H1 (cell line): ENCODE measurements around the gene SECISBP2. TPM values are rescaled to one million over a fixed set of nuclear protein-coding genes. Genes with fewer than 3 reads are reported as not detected.

Experiments used
- CTCF ChIA-PET: fragments of 300-600 bp; sonication (Branson Sonifier 250); formaldehyde crosslinking; loops from one replicate; lab custom pipeline; 2021; ENCODE audit not compliant: partially characterized antibody; lab: Charles Lee
- POLR2A ChIA-PET: fragments of 300-600 bp; sonication (Branson Sonifier 250); formaldehyde crosslinking; loops from one replicate; lab custom pipeline; 2021; ENCODE audit warnings: inconsistent platforms; ENCODE audit not compliant: partially characterized antibody; lab: Charles Lee
- DNase-seq, 2 experiments: peaks; one replicate each; pipeline versions ENCODE4 v3.0.0 to v3.0.0-alpha.2; 2010 to 2022; ENCODE audit warnings: low spot score in 2 of 2, low read depth in 1 of 2, mixed read lengths in 1 of 2
- FAIRE-seq: peaks from 2 replicates; lab custom pipeline; 2011; peaks lifted over from hg19 to GRCh38; lab: Jason Lieb, UNC
- H2AFZ ChIP-seq: 2 replicates; pipeline ENCODE4 v1.8.1; 2012; ENCODE audit warnings: low read length, inconsistent platforms
- H2AK5ac ChIP-seq: 2 replicates; pipeline ENCODE4 v1.6.1; 2013; ENCODE audit warnings: low read depth, low read length
- H2BK120ac ChIP-seq: replicated peaks from 2 replicates; pipeline ENCODE3; 2013; ENCODE audit warnings: low read depth, low read length, inconsistent platforms
- H2BK12ac ChIP-seq: 2 replicates; pipeline ENCODE4 v1.6.1; 2013; ENCODE audit warnings: low read depth, low read length
- H2BK15ac ChIP-seq: 2 replicates; pipeline ENCODE4 v1.6.1; 2013; ENCODE audit warnings: low read length
- H2BK20ac ChIP-seq: 2 replicates; pipeline ENCODE4 v1.6.1; 2013; ENCODE audit warnings: low read length
- H2BK5ac ChIP-seq: 2 replicates; pipeline ENCODE4 v1.6.1; 2013; ENCODE audit warnings: low read depth, low read length
- H3K14ac ChIP-seq: 2 replicates; pipeline ENCODE4 v1.6.1; 2013; ENCODE audit warnings: inconsistent platforms; ENCODE audit not compliant: insufficient read length
- H3K18ac ChIP-seq: 2 replicates; pipeline ENCODE4 v1.6.1; 2013; ENCODE audit warnings: low read length; ENCODE audit errors: extremely low read depth
- H3K23ac ChIP-seq: 2 replicates; pipeline ENCODE4 v1.6.1; 2013; ENCODE audit warnings: inconsistent platforms; ENCODE audit not compliant: insufficient read length
- H3K23me2 ChIP-seq: 2 replicates; pipeline ENCODE4 v1.6.1; 2013; ENCODE audit warnings: low read depth, low read length
- H3K27ac ChIP-seq: 2 replicates; pipeline ENCODE4 v1.6.1; 2011; ENCODE audit warnings: low read depth, low read length, inconsistent platforms
- H3K27me3 ChIP-seq, 4 experiments: replicated peaks in 1 of 4; 1 replicate in 1 of 4; 2 replicates in 3 of 4; pipeline versions ENCODE4 v1.6.1 to v1.8.1; 2011 to 2013; ENCODE audit warnings: low read length in 3 of 4, mild to moderate bottlenecking in 3 of 4, inconsistent platforms in 2 of 4, mixed read lengths in 2 of 4, moderate library complexity in 1 of 4; ENCODE audit not compliant: control insufficient read depth in 3 of 4, insufficient read depth in 3 of 4; ENCODE audit errors: extremely low read depth in 1 of 4
- H3K36me3 ChIP-seq, 4 experiments: 2 replicates each; pipeline versions ENCODE4 v1.6.1 to v1.8.1; 2011 to 2013; ENCODE audit warnings: mild to moderate bottlenecking in 4 of 4, low read length in 3 of 4, moderate library complexity in 2 of 4, control low read depth in 1 of 4, inconsistent platforms in 1 of 4; ENCODE audit not compliant: insufficient read depth in 4 of 4, control insufficient read depth in 2 of 4
- H3K4ac ChIP-seq: replicated peaks from 2 replicates; pipeline ENCODE3; 2013; ENCODE audit warnings: low read length, low read depth, mixed read lengths, inconsistent platforms; ENCODE audit not compliant: insufficient read length
- H3K4me1 ChIP-seq, 4 experiments: replicated peaks in 1 of 4; 1 replicate in 1 of 4; 2 replicates in 3 of 4; pipeline versions ENCODE4 v1.6.1 to v1.8.1; 2011 to 2013; ENCODE audit warnings: low read length in 3 of 4, inconsistent platforms in 2 of 4, mixed read lengths in 1 of 4; ENCODE audit not compliant: insufficient read depth in 4 of 4, control insufficient read depth in 3 of 4
- H3K4me2 ChIP-seq, 2 experiments: 2 replicates each; pipeline versions ENCODE4 v1.6.1 to v1.8.1; 2011 to 2013; ENCODE audit warnings: low read depth in 2 of 2, low read length in 2 of 2, control low read depth in 1 of 2, inconsistent platforms in 1 of 2, mild to moderate bottlenecking in 1 of 2; ENCODE audit not compliant: insufficient read depth in 1 of 2
- H3K4me3 ChIP-seq, 4 experiments: fragments of 200-600, 300-600 bp in 1 of 4; sonication (generic), shearing (Covaris generic), sonication (Bioruptor Twin) in 1 of 4; 2 replicates each; pipeline versions ENCODE4 v1.5.1 to v1.8.1; 2011 to 2016; ENCODE audit warnings: low read length in 4 of 4, low read depth in 3 of 4, control low read depth in 2 of 4, inconsistent platforms in 2 of 4, mild to moderate bottlenecking in 2 of 4, mixed read lengths in 1 of 4, moderate library complexity in 1 of 4; ENCODE audit not compliant: insufficient read depth in 2 of 4; ENCODE audit errors: extremely low read depth in 1 of 4
- H3K56ac ChIP-seq: replicated peaks from 2 replicates; pipeline ENCODE3; 2013; ENCODE audit warnings: low read depth, mild to moderate bottlenecking, mixed read lengths, low read length, inconsistent platforms; ENCODE audit not compliant: insufficient read length
- H3K79me1 ChIP-seq: 2 replicates; pipeline ENCODE4 v1.6.1; 2013; ENCODE audit warnings: low read depth, low read length, control low read depth
- H3K79me2 ChIP-seq, 2 experiments: 2 replicates each; pipeline versions ENCODE4 v1.6.1 to v1.8.1; 2012 to 2013; ENCODE audit warnings: low read length in 2 of 2, mild to moderate bottlenecking in 2 of 2, inconsistent platforms in 1 of 2; ENCODE audit not compliant: insufficient read depth in 2 of 2, control insufficient read depth in 1 of 2
- H3K9ac ChIP-seq, 4 experiments: replicated peaks in 1 of 4; 1 replicate in 1 of 4; 2 replicates in 3 of 4; pipeline versions ENCODE4 v1.6.1 to v1.8.1; 2011 to 2013; ENCODE audit warnings: low read depth in 3 of 4, low read length in 3 of 4, control low read depth in 2 of 4, mild to moderate bottlenecking in 2 of 4, moderate library complexity in 2 of 4, inconsistent platforms in 1 of 4; ENCODE audit errors: extremely low read depth in 1 of 4
- H3K9me3 ChIP-seq, 2 experiments: 2 replicates each; pipeline versions ENCODE4 v1.6.1 to v1.8.1; 2012 to 2013; ENCODE audit warnings: mild to moderate bottlenecking in 2 of 2, moderate library complexity in 2 of 2, control low read depth in 1 of 2, inconsistent platforms in 1 of 2, low read depth in 1 of 2, low read length in 1 of 2, mixed read lengths in 1 of 2; ENCODE audit not compliant: insufficient read depth in 2 of 2
- H4K20me1 ChIP-seq, 2 experiments: replicated peaks in 1 of 2; 2 replicates each; pipeline versions ENCODE3 to v1.8.1; 2011 to 2013; ENCODE audit warnings: inconsistent platforms in 2 of 2, low read length in 2 of 2, mild to moderate bottlenecking in 1 of 2; ENCODE audit not compliant: insufficient read depth in 2 of 2, control insufficient read depth in 1 of 2
- H4K5ac ChIP-seq: 2 replicates; pipeline ENCODE4 v1.6.1; 2013; ENCODE audit warnings: low read length, low read depth, mixed read lengths, inconsistent platforms; ENCODE audit not compliant: insufficient read length
- H4K8ac ChIP-seq: 2 replicates; pipeline ENCODE4 v1.8.0; 2013; ENCODE audit warnings: mild to moderate bottlenecking, moderate library complexity, low read length, inconsistent platforms; ENCODE audit not compliant: insufficient read depth; ENCODE audit errors: extremely low read depth
- H4K91ac ChIP-seq: replicated peaks from 2 replicates; pipeline ENCODE3; 2013; ENCODE audit warnings: low read length, mixed read lengths, inconsistent platforms; ENCODE audit not compliant: insufficient read length
- BCL11A ChIP-seq, 2 experiments: IDR thresholded peaks; one replicate each; pipeline ENCODE4 v1.6.1; 2011; ENCODE audit warnings: low read depth in 2 of 2, low read length in 2 of 2, mild to moderate bottlenecking in 2 of 2
- E2F6 ChIP-seq: IDR thresholded peaks from 2 replicates; pipeline ENCODE4 v1.6.1; 2012; ENCODE audit warnings: inconsistent platforms
- EGR1 ChIP-seq: IDR thresholded peaks from 2 replicates; pipeline ENCODE4 v1.6.1; 2011; ENCODE audit warnings: low read depth, low read length, borderline replicate concordance
- GTF2F1 ChIP-seq: IDR thresholded peaks from 2 replicates; pipeline ENCODE4 v1.6.1; 2012; ENCODE audit warnings: low read depth, low read length, improper control_type of control experiment, borderline replicate concordance
- KDM1A ChIP-seq: fragments of 200-600, 300-600 bp; sonication (generic); IDR thresholded peaks from 2 replicates; pipeline ENCODE4 v1.7.1; 2016; ENCODE audit warnings: mild to moderate bottlenecking, low read length, borderline replicate concordance
- POLR2A ChIP-seq, 2 experiments: IDR thresholded peaks; 1 replicate in 1 of 2; 2 replicates in 1 of 2; pipeline ENCODE4 v1.6.1; 2011; ENCODE audit warnings: low read depth in 2 of 2, low read length in 2 of 2, mild to moderate bottlenecking in 2 of 2; ENCODE audit errors: control extremely low read depth in 1 of 2
- RAD21 ChIP-seq, 2 experiments: IDR thresholded peaks in 1 of 2; conservative IDR thresholded peaks in 1 of 2; 2 replicates each; pipeline ENCODE4 v1.6.1; 2011; ENCODE audit warnings: low read depth in 2 of 2, low read length in 2 of 2, improper control_type of control experiment in 1 of 2, inconsistent platforms in 1 of 2, mild to moderate bottlenecking in 1 of 2, moderate library complexity in 1 of 2
- RNF2 ChIP-seq: fragments of 200-900, 300-1000 bp; sonication (generic); IDR thresholded peaks from 2 replicates; pipeline ENCODE4 v1.7.1; 2016; ENCODE audit warnings: borderline replicate concordance, low read depth, mild to moderate bottlenecking, antibody characterized with exemption, low read length; ENCODE audit not compliant: poor library complexity, severe bottlenecking; ENCODE audit errors: missing control alignments
- SIRT6 ChIP-seq: IDR thresholded peaks from one replicate; pipeline ENCODE4 v1.7.1; 2012; ENCODE audit warnings: low read length, inconsistent platforms
- SIX5 ChIP-seq: IDR thresholded peaks from 2 replicates; pipeline ENCODE4 v1.6.1; 2011; ENCODE audit warnings: mild to moderate bottlenecking, low read depth, low read length
- SP2 ChIP-seq: IDR thresholded peaks from 2 replicates; pipeline ENCODE4 v1.6.1; 2012; ENCODE audit warnings: mild to moderate bottlenecking, low read length, inconsistent platforms
- SRF ChIP-seq: IDR thresholded peaks from 2 replicates; pipeline ENCODE4 v1.6.1; 2011; ENCODE audit warnings: mild to moderate bottlenecking, low read depth, low read length, moderate library complexity
- TAF7 ChIP-seq: optimal IDR thresholded peaks from 2 replicates; pipeline ENCODE3; 2011; ENCODE audit warnings: low read depth, mild to moderate bottlenecking, inconsistent platforms, low read length, moderate library complexity, borderline replicate concordance
- TCF12 ChIP-seq: IDR thresholded peaks from 2 replicates; pipeline ENCODE4 v1.6.1; 2011; ENCODE audit warnings: low read depth, mild to moderate bottlenecking, low read length
- WGBS, 2 experiments: shearing (Covaris generic) in 1 of 2; methylation state at CpG; one replicate each; pipeline versions ENCODE4 v1.1.6 to v1.1.7; 2013 to 2015; ENCODE audit warnings: low lambda C conversion rate in 2 of 2, mixed read lengths in 2 of 2, inconsistent platforms in 1 of 2, low coverage in 1 of 2, missing lambda C conversion rate in 1 of 2; ENCODE audit not compliant: insufficient replicate concordance in 2 of 2, insufficient coverage in 1 of 2, insufficient read length in 1 of 2; ENCODE audit errors: extremely low coverage in 1 of 2, missing lambda C conversion rate in 1 of 2; 5-methylcytosine and 5-hydroxymethylcytosine counted together
- polyA plus RNA-seq, 7 experiments: library from polyadenylated mRNA; depleted of rRNA in 3 of 7; stranded (reverse) in 5 of 7; unstranded in 2 of 7; fragments of >200 nt in 5 of 7; fragments of 200-250 nt in 2 of 7; gene quantifications; 1 replicate in 5 of 7; 2 replicates in 1 of 7; 4 replicates in 1 of 7; pipeline versions ENCODE4 v1.2.1 to v1.2.3, GENCODE V29; 2011 to 2013; ENCODE audit warnings: missing spikeins in 2 of 7, mixed read lengths in 2 of 7
- total RNA-seq: library from RNA; stranded (reverse); fragmentation: NEBNext Ultra II Directional; extraction: Animal tissue kit (Norgen Biotek cat#: 25700); gene quantifications from 2 replicates; pipeline ENCODE4 v1.2.1, GENCODE V29; 2021

SECISBP2 gene
- total and polyA plus RNA-seq, 2 of the 8 experiments (the other 6 are each of a cell fraction or from before 2014, with no cell fraction given), result 39.0 to 61.7 TPM

DNA sequence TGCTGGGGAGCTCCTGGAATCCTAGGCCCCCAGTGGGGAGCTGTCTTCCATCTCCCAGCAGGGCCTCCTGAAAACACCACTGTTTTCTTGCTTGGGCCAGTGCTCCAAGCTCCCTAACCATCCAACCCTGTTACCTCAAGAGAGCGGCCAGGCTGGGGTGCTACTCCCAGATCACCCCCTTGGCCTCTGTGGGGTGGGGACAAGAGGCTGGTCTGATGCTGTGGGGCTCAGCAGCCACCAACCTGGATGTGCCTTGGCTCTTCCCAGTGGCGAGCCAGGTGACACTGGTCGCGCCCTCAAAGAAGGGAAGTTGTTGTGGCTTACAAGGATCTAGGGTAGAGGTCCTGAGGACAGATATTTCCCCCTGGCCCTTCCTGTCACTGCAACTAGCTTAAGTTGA is 49.0 kb downstream of the SECISBP2 start:
- Histone ChIP-seq H4K91ac (no peak overlapping the region), H4K20me1 (peaks cover 0 to 21% of the 10 kb centered on the region in 2 experiments), H2BK15ac (no peak overlapping the region), H3K14ac (no peak overlapping the region), H3K4me2 (no peak overlapping the region), H3K23ac (no peak overlapping the region), H2BK12ac (no peak overlapping the region), H2BK20ac (no peak overlapping the region), H3K9me3 (no peaks in the 10 kb centered on the region), H2AK5ac (no peak overlapping the region), H4K5ac (no peak overlapping the region), H2BK5ac (no peak overlapping the region), H3K79me1 (peaks cover 4% of the 10 kb centered on the region), H3K18ac (no peak overlapping the region), H2AFZ (no peak overlapping the region), H3K4ac (no peak overlapping the region), H2BK120ac (no peak overlapping the region), H3K4me1 (no peaks in the 10 kb centered on the region), H3K23me2 (peaks cover 26% of the 10 kb centered on the region; the same call in 1 of the 2 replicates), H3K4me3 (no peak overlapping the region), H3K56ac (no peak overlapping the region), H3K79me2 (no peaks in the 10 kb centered on the region), H3K27ac (no peak overlapping the region), H3K27me3 (no peaks in the 10 kb centered on the region), H4K8ac (no peak overlapping the region), H3K9ac (no peak overlapping the region), H3K36me3 (peaks cover 0 to under 1% (median under 1%) of the 10 kb centered on the region in 4 experiments; a peak in 2 of 8 replicates)
- FAIRE-seq (no peak), DNase-seq (no peak)
- CTCF ChIA-PET, result interaction anchor here (0.8 to 0.9 kb wide), 2 partner anchors 51 to 210 kb away, joined by 3 read pairs; no protein-coding TSS in a partner anchor
- 90% methylated on average over 4 of the region's 4 CpGs; no CpG with 5 or more reads in 1 of the 2 experiments for WGBS, 2 experiments
- POLR2A ChIA-PET, result interaction anchor here (1.0 to 1.4 kb wide), 4 partner anchors 12 to 47 kb away, joined by 3 to 4 read pairs (median 3); no protein-coding TSS in a partner anchor
- TF ChIP-seq EGR1 (no peak), TAF7 (no peak), SIX5 (no peak), TCF12 (no peak), POLR2A (IDR thresholded peaks at IDR 0.05; ENCODE audit: control extremely low read depth in 1 of 2, low read depth in 2 of 2, low read length in 2 of 2) (no peak), GTF2F1 (no peak), BCL11A (IDR thresholded peaks at IDR 0.05; ENCODE audit: low read depth in 2 of 2, low read length in 2 of 2) (no peak), E2F6 (no peak), RNF2 (no peak), RAD21 (IDR thresholded peaks at IDR 0.05 in 1 of 2, conservative IDR thresholded peaks at IDR 0.05 in 1 of 2; ENCODE audit: low read depth in 2 of 2, low read length in 2 of 2) (no peak), SIRT6 (no peak), SP2 (no peak), SRF (no peak), KDM1A (no peak)
